Fibroblast of skin of abdomen (primary cell): ENCODE measurements around the gene OTOG.

ENCODE experiments used
- DNase-seq: peaks from one replicate; pipeline ENCODE4 v3.0.0-alpha.2; 2013

Gene OTOG

GRCh38 chr11:17563961-17564686 lies 17.1 kb downstream of the OTOG start:
- no peak for DNase-seq

GRCh38 chr11:17564687-17565042 lies 17.6 kb downstream of the OTOG start:
- no peak for DNase-seq

- no peak for DNase-seq
Observed at GRCh38 chr11:17568944-17569343, 21.9 kb downstream of the OTOG start.

- no peak for DNase-seq
Observed at GRCh38 chr11:17570034-17570433, 23.0 kb downstream of the OTOG start.

- no peak for DNase-seq
Observed at GRCh38 chr11:17571431-17572358, 24.6 kb downstream of the OTOG start.

GRCh38 chr11:17572359-17572690 lies 25.3 kb downstream of the OTOG start:
- no peak for DNase-seq

- DNase-seq: no peak
Observed at GRCh38 chr11:17572791-17573460, 25.9 kb downstream of the OTOG start.

GRCh38 chr11:17573526-17573925 lies 26.5 kb downstream of the OTOG start:
- no peak for DNase-seq

- DNase-seq: no peak
Observed at GRCh38 chr11:17574141-17575091, 27.4 kb downstream of the OTOG start.

GRCh38 chr11:17575431-17576425 lies 28.7 kb downstream of the OTOG start:
- no peak for DNase-seq

GRCh38 chr11:17578296-17578695 lies 31.2 kb downstream of the OTOG start:
- DNase-seq: no peak

GRCh38 chr11:17578958-17579357 lies 31.9 kb downstream of the OTOG start:
- DNase-seq: no peak

- no peak for DNase-seq
Observed at GRCh38 chr11:17579451-17579850, 32.4 kb downstream of the OTOG start.

- no peak for DNase-seq
Observed at GRCh38 chr11:17580271-17580670, 33.2 kb downstream of the OTOG start.

- no peak for DNase-seq
Observed at GRCh38 chr11:17581036-17581731, 34.1 kb downstream of the OTOG start.

- DNase-seq: no peak
Observed at GRCh38 chr11:17581732-17582053, 34.6 kb downstream of the OTOG start.

- DNase-seq: no peak
Observed at GRCh38 chr11:17585911-17586695, 39.0 kb downstream of the OTOG start.

GRCh38 chr11:17588166-17588565 lies 41.1 kb downstream of the OTOG start:
- DNase-seq: no peak

- no peak for DNase-seq
Observed at GRCh38 chr11:17588721-17589120, 41.7 kb downstream of the OTOG start.

GRCh38 chr11:17590463-17590862 lies 43.4 kb downstream of the OTOG start:
- no peak for DNase-seq
